Uterus (tissue), 2 donors: Measurements from ENCODE around the gene PRRC2B.
"Not testable (repeated sequence)": the region's sequence is repeated elsewhere in the genome, so short reads cannot be mapped to it uniquely, and the experiment has no call there.

Experiments used
- POLR2A ChIP-seq, 2 donors: fragments of 450-650 bp; IDR thresholded peaks; one replicate each; pipeline ENCODE4 v1.6.1; 2016; ENCODE audit warnings: antibody characterized with exemption in 2 of 2, mild to moderate bottlenecking in 1 of 2, moderate library complexity in 1 of 2
- TF ChIP-seq, protein P1 (sequence below), 4 experiments: fragments of 200-600 bp in 2 of 4; fragments of 450-650 bp in 2 of 4; sonication (generic) in 2 of 4; IDR thresholded peaks; one replicate each; pipeline ENCODE4 v1.5.1; 2016 to 2019; ENCODE audit warnings: antibody characterized with exemption in 4 of 4, mild to moderate bottlenecking in 2 of 4, moderate library complexity in 1 of 4

DNA sequence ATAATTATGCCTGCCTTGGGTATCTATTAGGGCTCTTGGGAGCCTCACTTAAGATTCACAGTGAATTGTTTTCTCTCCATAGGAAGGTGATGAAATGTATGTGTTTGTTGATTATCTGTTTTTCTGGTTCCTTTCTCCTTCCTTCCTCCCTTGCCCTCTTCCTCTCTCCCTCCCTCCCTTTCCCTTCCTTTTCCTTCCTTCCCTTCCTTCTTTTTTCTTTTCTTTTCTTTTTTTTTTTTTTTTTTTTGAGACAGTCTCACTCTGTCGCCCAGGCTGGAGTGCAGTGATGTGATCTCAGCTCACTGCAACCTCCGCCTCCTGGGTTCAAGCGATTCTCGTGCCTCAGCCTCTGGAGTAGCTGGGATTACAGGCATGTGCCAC, 2.2 kb downstream of the PRRC2B start:
- TF ChIP-seq, protein P1, sequence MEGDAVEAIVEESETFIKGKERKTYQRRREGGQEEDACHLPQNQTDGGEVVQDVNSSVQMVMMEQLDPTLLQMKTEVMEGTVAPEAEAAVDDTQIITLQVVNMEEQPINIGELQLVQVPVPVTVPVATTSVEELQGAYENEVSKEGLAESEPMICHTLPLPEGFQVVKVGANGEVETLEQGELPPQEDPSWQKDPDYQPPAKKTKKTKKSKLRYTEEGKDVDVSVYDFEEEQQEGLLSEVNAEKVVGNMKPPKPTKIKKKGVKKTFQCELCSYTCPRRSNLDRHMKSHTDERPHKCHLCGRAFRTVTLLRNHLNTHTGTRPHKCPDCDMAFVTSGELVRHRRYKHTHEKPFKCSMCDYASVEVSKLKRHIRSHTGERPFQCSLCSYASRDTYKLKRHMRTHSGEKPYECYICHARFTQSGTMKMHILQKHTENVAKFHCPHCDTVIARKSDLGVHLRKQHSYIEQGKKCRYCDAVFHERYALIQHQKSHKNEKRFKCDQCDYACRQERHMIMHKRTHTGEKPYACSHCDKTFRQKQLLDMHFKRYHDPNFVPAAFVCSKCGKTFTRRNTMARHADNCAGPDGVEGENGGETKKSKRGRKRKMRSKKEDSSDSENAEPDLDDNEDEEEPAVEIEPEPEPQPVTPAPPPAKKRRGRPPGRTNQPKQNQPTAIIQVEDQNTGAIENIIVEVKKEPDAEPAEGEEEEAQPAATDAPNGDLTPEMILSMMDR (IDR thresholded peaks at IDR 0.05) = not testable (repeated sequence)
- TF ChIP-seq POLR2A (IDR thresholded peaks at IDR 0.05) = not testable (repeated sequence)
